ENCODE results near the gene CERS1.

The CERS1 gene

DNA sequence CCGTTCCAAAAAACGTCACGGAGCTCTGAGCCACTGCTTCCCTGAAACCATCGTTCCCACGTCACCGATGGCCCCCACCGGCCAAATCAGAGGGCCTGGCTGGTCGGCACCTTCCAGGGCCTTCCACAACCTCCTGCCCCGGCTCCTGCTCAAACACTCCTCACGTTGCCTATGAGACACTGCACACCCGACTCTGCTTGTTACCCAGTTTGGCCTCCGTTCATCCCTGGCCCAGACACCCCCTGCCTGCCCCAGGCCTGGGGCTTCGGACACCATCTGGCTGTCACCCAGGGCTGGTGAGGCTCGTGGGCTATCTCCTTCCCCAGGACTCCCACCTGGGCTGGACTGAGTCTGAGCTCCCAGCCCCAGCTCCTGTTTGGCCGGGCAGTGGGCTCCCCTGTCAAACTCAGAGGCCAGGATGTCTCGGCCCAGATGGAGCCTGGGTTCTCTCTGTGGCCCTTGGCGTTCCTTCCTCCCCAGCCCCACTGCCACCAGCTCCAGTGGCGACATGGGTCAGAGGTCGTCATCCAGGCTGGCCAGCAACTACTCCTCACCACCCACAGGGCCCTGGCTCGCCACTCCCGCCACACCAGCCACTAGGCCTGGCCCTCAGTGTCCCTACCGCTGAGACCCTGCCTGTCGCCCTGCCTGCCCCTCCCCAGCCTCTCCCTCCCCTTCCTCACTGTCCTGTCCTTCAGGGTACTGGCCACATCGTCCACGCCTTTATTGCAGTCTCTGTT is 17.7 kb downstream of the CERS1 start:
- Mint-ChIP-seq H3K36me3 (ENCODE audit: low read depth) (no peaks in the 10 kb centered on the region), H3K9me3 (no peaks in the 10 kb centered on the region), H3K4me1 (ENCODE audit: low read depth) (no peaks in the 10 kb centered on the region), H3K4me3 (no peak overlapping the region), H3K27me3 (no peaks in the 10 kb centered on the region), H3K27ac (no peak overlapping the region)

GRCh38 chr19:18876865-18877264 is 19.1 kb downstream of the CERS1 start:
- no peaks in the 10 kb centered on the region for H3K4me1 Mint-ChIP-seq (ENCODE audit: low read depth)
- peaks cover 2% of the 10 kb centered on the region for H3K27me3 Mint-ChIP-seq
- H3K4me3 Mint-ChIP-seq, result no peak overlapping the region
- H3K36me3 Mint-ChIP-seq (ENCODE audit: low read depth), result no peaks in the 10 kb centered on the region
- H3K9me3 Mint-ChIP-seq, result no peaks in the 10 kb centered on the region
- no peak overlapping the region for H3K27ac Mint-ChIP-seq

GRCh38 chr19:18875726-18876125 is 20.2 kb downstream of the CERS1 start:
- Mint-ChIP-seq H3K36me3 (ENCODE audit: low read depth) (no peaks in the 10 kb centered on the region), H3K9me3 (no peaks in the 10 kb centered on the region), H3K27ac (no peak overlapping the region), H3K27me3 (peaks cover 9% of the 10 kb centered on the region), H3K4me1 (ENCODE audit: low read depth) (peaks cover 9% of the 10 kb centered on the region), H3K4me3 (no peak overlapping the region)

DNA sequence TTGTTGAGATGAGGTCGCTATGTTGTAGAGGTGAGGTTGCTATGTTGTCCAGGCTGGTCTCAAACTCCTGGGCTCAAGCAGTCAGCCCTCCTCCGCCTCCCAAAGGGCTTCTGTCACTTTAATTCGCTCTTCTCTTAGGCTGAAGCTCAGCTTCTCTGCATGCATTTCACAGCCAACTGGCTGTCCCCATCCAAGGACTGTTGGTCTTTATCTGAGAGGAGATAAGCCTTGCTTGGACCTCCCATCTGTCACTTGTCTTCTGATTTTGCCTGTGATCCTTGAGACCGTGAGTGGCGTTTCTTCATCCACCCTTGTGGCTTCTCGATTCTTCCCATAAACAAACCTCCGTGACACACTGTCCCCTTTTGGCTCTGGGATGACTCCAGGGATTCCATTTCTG is 24.4 kb downstream of the CERS1 start:
- peaks cover 12% of the 10 kb centered on the region for H3K36me3 Mint-ChIP-seq (ENCODE audit: low read depth)
- H3K4me1 Mint-ChIP-seq (ENCODE audit: low read depth), result peaks cover 10% of the 10 kb centered on the region
- peak overlapping the region; percentile 9 for H3K27ac Mint-ChIP-seq
- H3K27me3 Mint-ChIP-seq, result peaks cover 10% of the 10 kb centered on the region
- H3K4me3 Mint-ChIP-seq, result no peak overlapping the region
- H3K9me3 Mint-ChIP-seq, result no peaks in the 10 kb centered on the region

DNA sequence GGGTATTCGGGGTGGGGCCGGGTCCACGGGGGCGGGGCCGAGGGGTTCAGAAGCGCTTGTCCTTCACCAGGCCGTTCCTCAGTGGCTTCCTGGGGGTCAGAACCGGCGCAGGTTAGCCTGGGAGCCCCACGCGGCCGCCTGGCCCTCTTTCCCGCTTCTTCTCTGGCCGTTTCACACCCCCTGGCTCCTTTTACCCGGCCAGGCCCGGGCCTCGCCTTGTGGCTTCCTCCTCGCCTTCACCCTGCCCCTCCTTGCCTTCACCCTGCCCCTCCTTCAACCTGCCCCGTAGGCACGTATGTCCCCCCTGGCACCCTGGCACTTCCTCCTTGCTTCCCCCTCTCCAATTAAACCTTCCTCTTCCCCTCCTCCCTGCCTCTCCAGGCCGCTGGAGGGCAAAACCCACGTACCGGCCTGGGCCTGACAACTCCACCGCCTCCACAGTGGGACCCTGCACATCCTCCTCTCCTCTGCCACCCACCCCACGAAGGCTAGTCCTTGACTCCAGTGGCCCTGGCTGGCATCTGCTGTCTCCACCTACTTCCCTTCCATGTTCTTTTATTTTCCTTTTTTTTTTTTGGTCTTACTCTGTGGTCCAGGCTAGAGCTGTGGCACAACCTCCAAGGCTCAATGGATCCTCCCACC is 25.3 kb downstream of the CERS1 start:
- peaks cover 20% of the 10 kb centered on the region for H3K36me3 Mint-ChIP-seq (ENCODE audit: low read depth)
- H3K27me3 Mint-ChIP-seq, result peaks cover 10% of the 10 kb centered on the region
- H3K9me3 Mint-ChIP-seq, result no peaks in the 10 kb centered on the region
- peaks cover 10% of the 10 kb centered on the region for H3K4me1 Mint-ChIP-seq (ENCODE audit: low read depth)
- peak overlapping the region; percentile 53 for H3K27ac Mint-ChIP-seq
- no peak overlapping the region for H3K4me3 Mint-ChIP-seq

- H3K9me3 Mint-ChIP-seq, result no peaks in the 10 kb centered on the region
- H3K36me3 Mint-ChIP-seq (ENCODE audit: low read depth), result peaks cover 20% of the 10 kb centered on the region
These were observed 26.0 kb downstream of the CERS1 start for GRCh38 chr19:18869781-18870530.

DNA sequence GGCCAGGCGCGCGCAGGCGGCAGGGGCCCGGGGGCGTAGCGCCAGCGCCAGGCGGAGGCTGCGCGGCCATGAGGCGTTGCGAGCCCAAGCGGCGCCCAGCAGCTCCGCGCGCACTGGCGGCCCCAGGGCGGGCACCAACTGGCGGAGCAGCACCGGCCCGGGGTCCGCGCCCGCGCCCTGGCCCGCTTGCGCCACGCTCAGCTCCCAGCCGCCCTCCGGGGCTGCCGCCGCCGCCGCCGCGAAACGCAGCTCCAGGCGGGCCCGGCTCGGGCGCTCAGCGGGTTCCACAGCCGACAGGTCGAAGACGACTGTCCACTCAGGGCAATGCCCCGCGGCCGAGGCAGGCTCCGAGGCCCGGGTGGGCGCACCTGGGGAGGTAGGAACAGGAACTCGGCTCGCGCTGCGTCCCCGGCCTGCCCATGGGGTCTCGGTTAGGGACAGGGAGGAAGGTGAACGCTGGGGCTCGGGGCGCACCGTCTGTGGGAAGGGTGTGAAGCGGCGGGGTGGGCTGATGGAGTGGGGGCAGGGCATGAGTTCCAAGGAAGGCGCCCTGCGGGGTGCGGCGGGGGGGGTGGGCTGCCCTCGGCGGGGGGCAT is 26.8 kb downstream of the CERS1 start:
- no peaks in the 10 kb centered on the region for H3K9me3 Mint-ChIP-seq
- peaks cover 10% of the 10 kb centered on the region for H3K27me3 Mint-ChIP-seq
- no peak overlapping the region for H3K27ac Mint-ChIP-seq
- peaks cover 10% of the 10 kb centered on the region for H3K4me1 Mint-ChIP-seq (ENCODE audit: low read depth)
- H3K4me3 Mint-ChIP-seq, result no peak overlapping the region
- H3K36me3 Mint-ChIP-seq (ENCODE audit: low read depth), result peaks cover 23% of the 10 kb centered on the region

More at GRCh38 chr19:18869781-18870530, 26.0 kb downstream of the CERS1 start:
- H3K4me3 Mint-ChIP-seq, result no peak overlapping the region
- H3K4me1 Mint-ChIP-seq (ENCODE audit: low read depth), result peaks cover 10% of the 10 kb centered on the region
- no peak overlapping the region for H3K27ac Mint-ChIP-seq
- peaks cover 10% of the 10 kb centered on the region for H3K27me3 Mint-ChIP-seq

DNA sequence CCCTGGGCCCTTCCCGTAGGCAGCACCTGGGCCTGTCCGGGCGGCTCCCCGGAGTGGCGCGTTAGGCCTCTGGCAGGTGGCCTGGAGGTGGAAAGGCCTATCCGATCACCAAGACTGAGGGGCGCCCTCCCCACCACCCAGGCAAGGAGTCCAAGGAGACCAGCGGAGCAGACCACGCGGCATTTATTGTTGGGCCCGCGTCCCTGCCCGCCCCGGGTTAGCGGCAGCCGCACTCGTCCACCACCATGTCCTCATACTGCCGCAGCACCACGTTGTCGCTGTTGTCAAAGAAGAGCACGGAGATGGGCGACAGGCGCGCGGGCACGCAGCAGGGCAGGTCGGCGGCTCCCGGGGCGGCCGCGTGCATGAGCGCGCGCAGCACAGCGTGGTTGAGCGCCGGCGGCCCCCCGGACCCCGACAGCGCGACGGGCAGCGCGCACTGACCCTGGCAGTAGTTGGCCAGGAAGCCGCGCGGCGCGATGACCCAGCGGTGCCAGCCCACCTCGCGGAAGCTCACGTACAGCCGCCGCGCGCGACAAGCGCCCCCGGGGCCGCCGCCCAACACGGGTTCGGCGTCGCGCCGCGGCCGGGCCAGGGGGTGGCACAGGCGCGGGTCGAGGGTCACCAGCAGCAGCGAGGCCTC is 27.5 kb downstream of the CERS1 start:
- no peaks in the 10 kb centered on the region for H3K9me3 Mint-ChIP-seq
- peaks cover 10% of the 10 kb centered on the region for H3K27me3 Mint-ChIP-seq
- H3K4me1 Mint-ChIP-seq (ENCODE audit: low read depth), result peaks cover 10% of the 10 kb centered on the region
- no peak overlapping the region for H3K27ac Mint-ChIP-seq
- peaks cover 28% of the 10 kb centered on the region for H3K36me3 Mint-ChIP-seq (ENCODE audit: low read depth)
- H3K4me3 Mint-ChIP-seq, result no peak overlapping the region

DNA sequence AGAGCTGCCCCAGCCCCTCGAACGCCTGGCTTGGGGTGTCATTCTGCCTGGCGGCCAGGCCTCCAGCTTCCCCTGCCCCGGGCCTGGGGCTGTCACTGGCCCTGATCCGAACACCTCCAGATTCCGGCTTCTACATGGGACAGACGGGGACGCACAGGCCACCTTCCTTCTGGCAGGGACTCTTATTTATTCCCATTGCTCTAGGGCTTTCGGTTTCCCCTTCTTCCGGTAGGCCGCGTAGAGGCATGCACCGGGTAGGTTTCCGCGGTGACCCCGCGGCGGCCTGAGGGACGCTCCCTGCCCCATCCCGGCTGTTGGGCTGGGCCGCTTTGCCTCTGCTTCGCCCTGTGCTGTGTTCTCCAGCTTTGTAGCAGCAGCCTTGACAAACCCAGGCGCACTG is 28.2 kb downstream of the CERS1 start:
- H3K27ac Mint-ChIP-seq, result no peak overlapping the region
- H3K9me3 Mint-ChIP-seq, result no peaks in the 10 kb centered on the region
- H3K36me3 Mint-ChIP-seq (ENCODE audit: low read depth), result peaks cover 28% of the 10 kb centered on the region
- H3K4me3 Mint-ChIP-seq, result no peak overlapping the region
- peaks cover 10% of the 10 kb centered on the region for H3K27me3 Mint-ChIP-seq
- H3K4me1 Mint-ChIP-seq (ENCODE audit: low read depth), result peaks cover 10% of the 10 kb centered on the region

DNA sequence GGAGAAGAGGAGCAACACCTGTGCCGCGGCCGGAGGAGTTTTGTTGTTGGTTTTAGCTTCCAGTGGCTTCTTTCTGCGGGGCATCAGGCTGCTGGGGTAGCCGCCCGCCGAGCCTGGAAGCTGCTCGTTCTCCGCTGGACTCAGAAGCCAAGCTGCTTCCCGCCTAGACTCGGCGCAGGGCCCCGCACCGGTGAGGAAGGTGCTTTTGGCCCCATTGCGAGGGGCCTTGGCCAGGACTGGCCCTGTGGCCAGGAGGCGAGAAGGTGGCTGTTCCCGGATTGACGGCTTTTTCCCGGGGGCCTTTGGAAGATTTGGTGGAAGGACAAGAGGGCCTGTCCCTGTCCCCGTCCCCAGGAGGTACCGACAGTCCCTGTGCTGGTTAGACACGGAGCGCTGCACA is 28.8 kb downstream of the CERS1 start:
- Mint-ChIP-seq H3K27me3 (peaks cover 10% of the 10 kb centered on the region), H3K4me1 (ENCODE audit: low read depth) (peaks cover 10% of the 10 kb centered on the region), H3K4me3 (no peak overlapping the region), H3K36me3 (ENCODE audit: low read depth) (peaks cover 34% of the 10 kb centered on the region), H3K9me3 (no peaks in the 10 kb centered on the region), H3K27ac (no peak overlapping the region)

DNA sequence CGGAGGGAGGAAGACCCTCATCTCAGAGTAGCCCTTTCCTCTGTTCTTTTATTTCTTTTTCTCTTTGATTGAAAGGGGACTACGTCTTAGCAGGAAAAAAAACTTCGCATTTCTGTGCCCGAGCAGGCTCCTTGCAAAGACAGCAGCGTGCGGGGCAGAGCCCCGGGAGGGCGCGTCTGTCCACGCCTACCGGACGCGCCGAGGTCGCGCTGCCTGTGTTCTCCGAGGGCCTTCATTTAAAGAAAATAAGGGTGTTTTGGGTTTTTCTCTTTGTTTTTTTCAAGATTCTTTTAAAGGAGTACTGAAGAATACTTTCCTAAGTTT is 29.2 kb downstream of the CERS1 start:
- no peak overlapping the region for H3K4me3 Mint-ChIP-seq
- no peak overlapping the region for H3K27ac Mint-ChIP-seq
- H3K27me3 Mint-ChIP-seq, result peaks cover 7% of the 10 kb centered on the region
- H3K4me1 Mint-ChIP-seq (ENCODE audit: low read depth), result peaks cover 9% of the 10 kb centered on the region
- H3K36me3 Mint-ChIP-seq (ENCODE audit: low read depth), result peaks cover 37% of the 10 kb centered on the region
- no peaks in the 10 kb centered on the region for H3K9me3 Mint-ChIP-seq

DNA sequence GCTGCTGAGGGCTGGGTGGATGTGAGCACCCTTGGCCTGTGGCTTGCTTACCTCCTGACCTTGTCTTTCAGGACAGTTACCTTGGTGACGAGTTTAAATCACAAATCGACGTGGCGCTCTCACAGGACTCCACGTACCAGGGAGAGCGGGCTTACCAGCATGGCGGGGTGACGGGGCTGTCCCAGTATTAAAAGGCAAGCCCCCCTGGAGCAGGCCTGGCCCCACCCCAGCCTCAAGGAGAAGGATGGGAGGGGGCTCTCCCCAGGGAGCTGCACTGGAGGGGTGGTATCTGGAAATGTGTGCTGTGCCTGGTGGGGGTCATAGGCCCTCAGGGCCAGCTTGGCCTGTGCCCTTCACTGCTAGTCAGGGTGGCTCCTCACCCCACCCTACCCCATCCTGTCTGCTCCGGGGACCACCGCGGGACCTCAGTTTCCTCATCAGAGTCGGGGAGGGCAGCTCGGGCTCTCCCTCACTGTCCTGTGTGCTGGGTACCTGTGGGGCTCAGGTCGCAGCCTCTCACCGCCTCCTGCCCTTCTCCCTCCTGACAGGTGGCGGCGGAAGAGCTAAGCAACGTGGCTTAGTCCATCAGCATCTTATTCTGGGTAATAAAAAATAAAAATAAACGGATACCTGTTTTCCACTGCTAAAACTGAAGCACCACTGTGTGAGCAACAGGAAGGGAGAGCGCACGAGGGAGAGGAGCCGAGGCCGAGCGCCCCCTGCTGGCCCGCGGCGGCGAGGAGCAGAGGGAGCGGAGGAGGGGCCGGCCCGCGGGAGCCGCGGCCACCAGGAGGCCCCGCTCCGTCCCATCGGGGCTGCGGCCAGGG is 29.8 kb downstream of the CERS1 start:
- no peak overlapping the region for H3K27ac Mint-ChIP-seq
- H3K4me3 Mint-ChIP-seq, result no peak overlapping the region
- peaks cover 42% of the 10 kb centered on the region for H3K36me3 Mint-ChIP-seq (ENCODE audit: low read depth)
- H3K4me1 Mint-ChIP-seq (ENCODE audit: low read depth), result peaks cover 5% of the 10 kb centered on the region
- H3K27me3 Mint-ChIP-seq, result peaks cover 4% of the 10 kb centered on the region
- H3K9me3 Mint-ChIP-seq, result no peaks in the 10 kb centered on the region

- peaks cover 51% of the 10 kb centered on the region for H3K36me3 Mint-ChIP-seq (ENCODE audit: low read depth)
- H3K27ac Mint-ChIP-seq, result no peak overlapping the region
- H3K4me1 Mint-ChIP-seq (ENCODE audit: low read depth), result no peaks in the 10 kb centered on the region
- H3K9me3 Mint-ChIP-seq, result no peaks in the 10 kb centered on the region
- H3K4me3 Mint-ChIP-seq, result no peak overlapping the region
- H3K27me3 Mint-ChIP-seq, result no peaks in the 10 kb centered on the region
These were observed 30.6 kb downstream of the CERS1 start for GRCh38 chr19:18865106-18865972.
